Endothelial cell of umbilical vein (primary cell): ENCODE data around the gene AGL. TPM values are rescaled to one million over a fixed set of nuclear protein-coding genes. Genes with fewer than 3 reads are reported as not detected.

Experiments used
- BruUV-seq: library from RNA; stranded (reverse); fragments of 400-500 nt; replicated peaks from 2 replicates; lab custom pipeline; 2021; lab: Mats Ljungman, UMichigan
- CTCF ChIA-PET: fragments of 300-600, 350-600 bp; sonication (Branson Sonifier 250); formaldehyde crosslinking; loops from one replicate; lab custom pipeline; 2021; ENCODE audit warnings: antibody characterized with exemption, inconsistent platforms; lab: Charles Lee
- POLR2A ChIA-PET: fragments of 300-600, 350-600 bp; sonication (Branson Sonifier 250); formaldehyde crosslinking; loops from one replicate; lab custom pipeline; 2021; ENCODE audit warnings: antibody characterized with exemption, inconsistent platforms; lab: Charles Lee
- DNase-seq: peaks from one replicate; pipeline ENCODE4 v3.0.0-alpha.2; 2011; ENCODE audit warnings: low read depth, low spot score
- FAIRE-seq: peaks from 2 replicates; lab custom pipeline; 2011; peaks lifted over from hg19 to GRCh38; lab: Jason Lieb, UNC
- H2AFZ ChIP-seq: 2 replicates; pipeline ENCODE4 v1.6.0; 2012; ENCODE audit warnings: low read depth, low read length, control low read depth, inconsistent platforms
- H3K27ac ChIP-seq: 2 replicates; pipeline ENCODE4 v1.5.1; 2011; ENCODE audit warnings: low read depth, mild to moderate bottlenecking, control low read depth, low read length, moderate library complexity; ENCODE audit not compliant: insufficient read depth
- H3K27me3 ChIP-seq, 2 experiments: 2 replicates each; pipeline versions ENCODE4 v1.6.0 to v1.6.1; 2011; ENCODE audit warnings: low read length in 2 of 2, mixed read lengths in 1 of 2; ENCODE audit not compliant: control insufficient read depth in 2 of 2, insufficient read depth in 2 of 2
- H3K36me3 ChIP-seq, 2 experiments: 2 replicates in 1 of 2; 3 replicates in 1 of 2; pipeline ENCODE4 v1.5.1; 2011; ENCODE audit warnings: low read length in 2 of 2, mild to moderate bottlenecking in 1 of 2, moderate library complexity in 1 of 2; ENCODE audit not compliant: control insufficient read depth in 2 of 2, insufficient read depth in 2 of 2; ENCODE audit errors: extremely low read depth in 1 of 2
- H3K4me1 ChIP-seq: 3 replicates; pipeline ENCODE4 v1.5.1; 2011; ENCODE audit warnings: mild to moderate bottlenecking, low read length; ENCODE audit not compliant: control insufficient read depth, insufficient read depth; ENCODE audit errors: extremely low read depth
- H3K4me2 ChIP-seq: 2 replicates; pipeline ENCODE4 v1.6.1; 2011; ENCODE audit warnings: low read length, control low read depth, mixed read lengths; ENCODE audit not compliant: insufficient read depth
- H3K4me3 ChIP-seq, 3 experiments: fragments of 200-600 bp in 1 of 3; sonication (generic), shearing (Covaris generic) in 1 of 3; replicated peaks in 1 of 3; 2 replicates each; pipeline ENCODE4 v1.5.1; 2011 to 2016; ENCODE audit warnings: control low read depth in 3 of 3, low read length in 3 of 3, mild to moderate bottlenecking in 2 of 3, inconsistent platforms in 1 of 3, low read depth in 1 of 3, moderate library complexity in 1 of 3; ENCODE audit not compliant: insufficient read depth in 1 of 3
- H3K79me2 ChIP-seq: 2 replicates; pipeline ENCODE4 v1.6.0; 2012; ENCODE audit warnings: low read length, inconsistent platforms; ENCODE audit not compliant: control insufficient read depth, insufficient read depth
- H3K9ac ChIP-seq: replicated peaks from 2 replicates; pipeline ENCODE3; 2011; ENCODE audit warnings: low read length, control low read depth; ENCODE audit not compliant: insufficient read depth; ENCODE audit errors: extremely low read depth
- H3K9me1 ChIP-seq: replicated peaks from 3 replicates; pipeline ENCODE4 v1.6.0; 2011; ENCODE audit warnings: mild to moderate bottlenecking, low read length; ENCODE audit not compliant: control insufficient read depth, insufficient read depth; ENCODE audit errors: extremely low read depth
- H3K9me3 ChIP-seq: replicated peaks from 2 replicates; pipeline ENCODE4 v1.5.1; 2012; ENCODE audit warnings: low read length, inconsistent platforms; ENCODE audit not compliant: control insufficient read depth, insufficient read depth
- H4K20me1 ChIP-seq: replicated peaks from 2 replicates; pipeline ENCODE3; 2011; ENCODE audit warnings: mild to moderate bottlenecking, low read length; ENCODE audit not compliant: control insufficient read depth, insufficient read depth; ENCODE audit errors: extremely low read depth
- EZH2 ChIP-seq: IDR thresholded peaks from 2 replicates; pipeline ENCODE4 v1.6.1; 2012; ENCODE audit warnings: borderline replicate concordance, low read depth, mild to moderate bottlenecking, moderate library complexity, low read length, inconsistent platforms; ENCODE audit not compliant: severe bottlenecking
- FOS ChIP-seq: IDR thresholded peaks from 2 replicates; pipeline ENCODE4 v1.6.1; 2011; ENCODE audit warnings: mild to moderate bottlenecking, low read length, moderate library complexity, borderline replicate concordance; ENCODE audit not compliant: insufficient read depth
- GATA2 ChIP-seq: IDR thresholded peaks from 2 replicates; pipeline ENCODE4 v1.7.0; 2011; ENCODE audit warnings: low read depth, mild to moderate bottlenecking, moderate library complexity, mixed read lengths, low read length; ENCODE audit not compliant: insufficient read length, insufficient read depth
- JUN ChIP-seq: IDR thresholded peaks from 2 replicates; pipeline ENCODE4 v1.6.1; 2011; ENCODE audit warnings: borderline replicate concordance, low read depth; ENCODE audit not compliant: insufficient read length, insufficient read depth
- MYC ChIP-seq: IDR thresholded peaks from one replicate; pipeline ENCODE4 v1.6.1; 2011; ENCODE audit warnings: mild to moderate bottlenecking, low read depth, low read length
- POLR2A ChIP-seq: IDR thresholded peaks from 2 replicates; pipeline ENCODE4 v1.6.1; 2012; ENCODE audit warnings: low read depth, mild to moderate bottlenecking, control low read depth, low read length
- POLR2AphosphoS5 ChIP-seq: IDR thresholded peaks from 2 replicates; pipeline ENCODE4 v1.6.1; 2012; ENCODE audit warnings: low read depth, mild to moderate bottlenecking, control low read depth, low read length, moderate library complexity; ENCODE audit not compliant: insufficient read depth
- dilution Hi-C: fragments of 300-500 bp; cut with MboI; formaldehyde crosslinking; loops from one replicate; pipeline ENCODE4 v1.15.0; 2019; ENCODE audit warnings: low sequenced_read_pairs; ENCODE audit not compliant: extremely low pct_ligation_motif_present
- intact Hi-C: fragments of 100-400 bp; cut with micrococcal nuclease; formaldehyde crosslinking; loops from one replicate; pipeline ENCODE4 v1.10.0; 2022
- polyA plus RNA-seq, 4 experiments: library from polyadenylated mRNA; depleted of rRNA in 3 of 4; stranded (reverse) in 3 of 4; unstranded in 1 of 4; fragments of >200 nt; gene quantifications; 2 replicates each; pipeline versions ENCODE4 v1.2.1 to v1.2.3, GENCODE V29; 2011 to 2012; ENCODE audit warnings: missing spikeins in 1 of 4
- total RNA-seq: library from RNA; stranded (reverse); gene quantifications from 2 replicates; pipeline ENCODE4 v1.2.3, GENCODE V29; 2021
- TF ChIP-seq, protein P1 (sequence below): IDR thresholded peaks from 2 replicates; pipeline ENCODE4 v1.6.1; 2011; ENCODE audit not compliant: insufficient read depth, insufficient read length
- TF ChIP-seq, protein P2 (sequence below), 2 donors: IDR thresholded peaks; 1 replicate in 1 of 2; 2 replicates in 1 of 2; pipeline ENCODE4 v1.5.1; 2011; ENCODE audit warnings: low read length in 2 of 2, mild to moderate bottlenecking in 2 of 2, moderate library complexity in 2 of 2, control low read depth in 1 of 2, inconsistent platforms in 1 of 2, low read depth in 1 of 2; ENCODE audit not compliant: insufficient read depth in 1 of 2; ENCODE audit errors: extremely low read depth in 1 of 2

Gene AGL
- total and polyA plus RNA-seq, 2 donors (not counting 3 experiments of a cell fraction or from before 2014, with no cell fraction given): 1.5 to 10.7 TPM

DNA sequence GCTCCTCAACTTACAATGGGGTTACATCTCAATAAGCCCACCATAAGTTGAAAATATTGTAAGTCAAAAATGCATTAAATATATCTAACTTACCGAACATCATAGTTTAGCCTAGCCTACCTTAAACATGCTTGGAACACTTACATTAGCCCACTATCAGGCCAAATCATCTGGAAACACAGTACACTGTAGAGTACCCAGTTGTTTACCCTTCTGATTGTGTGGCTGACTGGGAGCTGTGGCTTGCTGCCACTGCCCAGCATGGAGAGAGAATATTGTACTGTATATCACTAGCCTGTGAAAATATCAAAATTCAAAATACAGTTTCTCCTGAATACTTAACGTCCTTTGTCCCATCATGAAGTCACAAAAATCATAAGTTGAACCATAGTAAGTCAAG lies 43.3 kb upstream of the AGL start:
- Histone ChIP-seq H3K9ac (no peak overlapping the region), H3K9me3 (no peaks in the 10 kb centered on the region), H3K27me3 (peaks cover 14 to 26% of the 10 kb centered on the region in 2 experiments), H3K27ac (no peak overlapping the region), H3K36me3 (no peaks in the 10 kb centered on the region), H4K20me1 (no peaks in the 10 kb centered on the region), H3K4me1 (peaks cover 8% of the 10 kb centered on the region), H3K4me3 (no peak overlapping the region), H3K79me2 (no peaks in the 10 kb centered on the region), H3K4me2 (no peak overlapping the region), H3K9me1 (no peaks in the 10 kb centered on the region), H2AFZ (no peak overlapping the region)
- TF ChIP-seq FOS (no peak), EZH2 (no peak), GATA2 (no peak), POLR2AphosphoS5 (no peak), JUN (no peak), MYC (no peak), POLR2A (no peak)
- TF ChIP-seq, protein P1, sequence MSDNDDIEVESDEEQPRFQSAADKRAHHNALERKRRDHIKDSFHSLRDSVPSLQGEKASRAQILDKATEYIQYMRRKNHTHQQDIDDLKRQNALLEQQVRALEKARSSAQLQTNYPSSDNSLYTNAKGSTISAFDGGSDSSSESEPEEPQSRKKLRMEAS: no peak
- TF ChIP-seq, protein P2, sequence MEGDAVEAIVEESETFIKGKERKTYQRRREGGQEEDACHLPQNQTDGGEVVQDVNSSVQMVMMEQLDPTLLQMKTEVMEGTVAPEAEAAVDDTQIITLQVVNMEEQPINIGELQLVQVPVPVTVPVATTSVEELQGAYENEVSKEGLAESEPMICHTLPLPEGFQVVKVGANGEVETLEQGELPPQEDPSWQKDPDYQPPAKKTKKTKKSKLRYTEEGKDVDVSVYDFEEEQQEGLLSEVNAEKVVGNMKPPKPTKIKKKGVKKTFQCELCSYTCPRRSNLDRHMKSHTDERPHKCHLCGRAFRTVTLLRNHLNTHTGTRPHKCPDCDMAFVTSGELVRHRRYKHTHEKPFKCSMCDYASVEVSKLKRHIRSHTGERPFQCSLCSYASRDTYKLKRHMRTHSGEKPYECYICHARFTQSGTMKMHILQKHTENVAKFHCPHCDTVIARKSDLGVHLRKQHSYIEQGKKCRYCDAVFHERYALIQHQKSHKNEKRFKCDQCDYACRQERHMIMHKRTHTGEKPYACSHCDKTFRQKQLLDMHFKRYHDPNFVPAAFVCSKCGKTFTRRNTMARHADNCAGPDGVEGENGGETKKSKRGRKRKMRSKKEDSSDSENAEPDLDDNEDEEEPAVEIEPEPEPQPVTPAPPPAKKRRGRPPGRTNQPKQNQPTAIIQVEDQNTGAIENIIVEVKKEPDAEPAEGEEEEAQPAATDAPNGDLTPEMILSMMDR (IDR thresholded peaks at IDR 0.05; ENCODE audit: extremely low read depth in 1 of 2, insufficient read depth in 1 of 2, low read depth in 1 of 2, low read length in 2 of 2): no peak
- FAIRE-seq (no peak), DNase-seq (no peak)
- dilution Hi-C loops: no loop called here
- no TSS peak for BruUV-seq
- CTCF ChIA-PET: interaction anchor here (1.0 to 2.6 kb wide), 5 partner anchors 231 to 1062 kb away, joined by 3 to 14 read pairs (median 4); a partner anchor contains a TSS
- intact Hi-C loops: loop anchor here (5.0 kb wide), 1 partner anchor 325 kb away; the partner anchor contains the start of genes SASS6 and TRMT13
- POLR2A ChIA-PET: no interaction called here
